Stimulated activated CD8-positive, alpha-beta memory T cell treated with anti-CD3 and anti-CD28 coated beads, Interleukin-7, amount 100 ng/mL, for 4 hours (primary cell): ENCODE results near the gene IMMP2L.
"Not testable (repeated sequence)": the region's sequence is repeated elsewhere in the genome, so short reads cannot be mapped to it uniquely, and the experiment has no call there.

Source experiments
- DNase-seq, 2 donors: peaks; one replicate each; pipeline ENCODE4 v3.0.0-alpha.2; 2020; ENCODE audit warnings: low read depth in 2 of 2

The IMMP2L gene

DNA sequence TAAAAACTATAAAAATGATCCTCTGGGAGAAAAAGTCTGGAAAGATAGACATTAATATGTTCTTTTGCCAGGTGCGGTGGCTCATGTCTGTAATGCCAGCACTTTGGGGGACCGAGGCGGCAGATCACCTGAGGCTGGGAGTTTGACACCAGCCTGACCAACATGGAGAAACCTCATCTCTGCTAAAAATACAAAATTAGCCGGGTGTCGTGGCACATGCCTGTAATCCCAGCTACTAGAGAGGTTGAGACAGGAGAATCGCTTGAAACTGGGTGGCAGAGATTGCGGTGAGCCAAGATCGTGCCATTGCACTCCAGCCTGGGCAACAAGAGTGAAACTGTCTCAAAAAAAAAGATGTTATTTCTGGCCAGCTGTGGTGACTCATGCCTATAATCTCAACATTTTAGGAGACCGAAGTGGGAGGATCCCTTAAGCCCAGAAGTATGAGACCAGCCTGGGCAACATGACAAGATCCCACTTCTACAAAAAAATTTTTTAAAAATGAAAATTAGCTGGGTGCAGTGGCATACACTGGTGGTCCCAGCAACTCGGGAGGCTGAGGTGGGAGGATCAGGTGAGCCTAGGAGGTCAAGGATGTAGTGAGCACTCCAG is 573.3 kb downstream of the IMMP2L start:
- DNase-seq = no peak

DNA sequence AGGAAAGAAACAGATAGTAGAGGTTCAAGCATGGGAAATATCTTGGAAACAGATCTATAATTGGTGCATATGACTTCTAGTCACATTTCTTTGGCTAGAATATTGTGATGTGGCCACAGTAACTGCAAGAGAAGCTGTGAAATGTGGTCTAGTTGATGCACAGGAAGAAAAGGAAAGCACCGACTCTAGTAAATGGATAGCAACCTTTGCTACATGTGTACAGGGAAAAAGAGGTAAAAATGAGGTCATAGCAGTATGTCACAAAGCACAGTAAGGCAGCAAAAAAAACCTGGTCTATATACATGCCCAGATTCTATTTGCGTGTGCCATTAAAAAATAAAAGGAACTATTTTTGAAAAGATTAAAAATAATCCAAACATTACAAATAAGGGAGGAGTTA is 573.9 kb downstream of the IMMP2L start:
- no peak for DNase-seq

DNA sequence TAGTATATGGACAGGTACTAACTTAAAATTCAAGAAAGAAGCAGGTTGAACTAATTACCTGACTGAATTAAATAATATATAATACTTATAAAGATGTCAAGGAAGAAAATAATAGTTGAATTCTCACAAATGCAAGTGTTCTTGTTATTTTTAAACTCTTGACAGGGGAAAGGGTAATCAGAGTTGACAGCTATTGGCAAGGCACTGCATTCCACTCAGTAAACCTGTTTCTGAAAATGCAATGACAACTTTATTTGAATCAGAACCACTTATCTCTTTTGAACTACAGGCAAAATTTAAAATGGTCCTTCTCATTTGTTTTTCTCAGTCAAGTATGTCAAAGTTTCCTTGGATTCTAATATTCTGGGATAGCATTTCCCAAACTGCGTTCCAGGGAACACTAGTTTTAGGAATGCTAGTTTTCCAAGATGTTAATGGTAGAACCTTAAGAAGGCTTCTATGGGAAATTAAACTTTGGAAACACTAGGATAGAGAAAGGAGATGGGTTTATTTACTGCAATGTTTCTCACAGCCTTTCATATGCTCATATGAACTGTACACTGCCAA is 575.1 kb downstream of the IMMP2L start:
- DNase-seq = no peak

DNA sequence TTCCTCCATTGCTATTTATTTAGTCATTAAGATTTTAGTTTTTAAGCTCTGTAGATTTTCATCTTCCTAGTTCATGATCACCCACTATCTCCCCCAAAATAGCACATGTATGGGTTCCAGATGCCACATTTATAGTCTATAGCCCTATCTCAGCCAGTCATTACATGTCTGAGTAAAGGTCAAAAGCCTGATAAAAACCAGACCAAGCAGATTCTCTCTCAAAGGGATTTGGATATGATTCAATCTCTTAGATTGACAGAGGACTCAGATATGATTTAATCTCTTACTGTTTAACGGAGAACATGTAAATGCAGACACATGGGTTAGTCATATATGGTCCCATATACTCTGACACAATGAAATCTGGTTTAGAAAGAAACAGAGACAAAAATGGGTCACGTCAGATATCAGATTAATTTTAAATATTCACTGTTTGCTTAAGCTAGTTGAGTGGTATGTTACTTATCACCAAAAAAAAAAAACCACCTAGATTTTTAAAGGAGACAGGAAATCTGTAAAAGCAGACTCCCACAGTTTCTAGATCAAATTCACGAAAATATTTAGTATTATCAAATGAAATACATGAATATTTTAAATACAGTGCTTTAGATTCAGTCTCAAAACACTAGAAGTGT is 578.4 kb downstream of the IMMP2L start:
- DNase-seq = no peak

DNA sequence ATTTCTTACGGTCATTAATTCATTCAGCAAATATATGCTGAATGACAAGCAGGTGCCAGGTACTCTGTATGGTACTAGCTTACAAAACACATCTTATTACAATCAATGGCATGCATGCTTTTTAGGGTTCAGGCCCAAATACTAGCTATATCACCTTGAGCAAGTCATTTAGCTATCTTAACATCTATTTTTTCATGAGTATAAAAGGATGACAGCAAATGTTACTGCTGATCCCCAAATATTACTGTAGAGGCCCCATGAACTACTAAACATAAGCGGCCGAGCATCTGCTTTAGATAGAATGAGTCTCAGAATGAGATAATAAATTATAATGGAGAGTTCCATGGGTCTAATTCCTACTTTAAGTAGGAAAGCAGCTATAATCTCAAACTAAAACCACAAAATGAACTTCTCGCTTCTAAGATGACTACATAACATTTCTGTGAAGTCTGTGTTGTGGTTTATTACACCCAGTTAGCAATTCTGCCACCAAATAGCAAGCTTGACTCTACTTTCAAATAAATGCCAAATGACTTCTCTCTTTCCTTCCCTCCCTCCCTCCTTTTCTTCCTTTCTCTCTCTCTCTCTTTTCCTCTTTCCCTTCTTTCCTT is 585.1 kb downstream of the IMMP2L start:
- no peak for DNase-seq

DNA sequence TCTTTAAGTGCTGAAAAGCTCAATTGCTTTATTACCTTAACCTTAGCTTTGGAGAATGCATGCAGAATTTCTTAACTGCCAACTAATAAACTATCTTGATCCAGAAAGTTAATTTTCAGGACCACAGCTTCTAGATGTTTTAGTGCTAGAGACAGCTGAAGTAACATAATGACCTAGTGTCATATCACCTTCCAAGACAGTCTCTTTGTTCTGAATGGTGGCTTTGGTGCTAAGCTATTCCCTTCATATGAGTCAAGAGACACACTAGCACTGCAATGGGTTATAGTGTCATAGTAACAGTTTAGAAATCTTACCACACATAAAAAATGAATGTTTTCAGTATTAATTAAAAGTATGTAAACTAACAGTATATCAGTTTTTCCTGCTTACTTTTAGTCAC is 586.8 kb downstream of the IMMP2L start:
- no peak for DNase-seq

DNA sequence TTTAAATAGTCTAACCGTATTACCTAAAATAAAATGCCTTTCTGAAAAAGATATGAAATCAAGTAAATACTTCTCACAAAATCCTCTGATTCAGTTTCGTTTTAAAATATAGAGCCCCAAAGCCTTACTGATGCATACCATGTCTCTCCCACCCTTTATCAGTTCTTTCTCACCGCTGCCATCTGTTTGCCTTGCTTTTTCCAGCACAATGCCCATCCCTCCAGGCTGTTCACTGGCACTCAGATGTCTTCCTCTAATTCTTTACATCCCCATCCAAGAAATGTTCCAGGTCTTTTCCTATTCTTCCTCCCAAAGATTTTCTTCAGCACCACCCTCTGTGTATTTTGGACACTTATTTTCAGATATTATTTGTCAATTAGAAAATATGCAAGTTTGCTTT is 587.9 kb downstream of the IMMP2L start:
- no peak for DNase-seq

DNA sequence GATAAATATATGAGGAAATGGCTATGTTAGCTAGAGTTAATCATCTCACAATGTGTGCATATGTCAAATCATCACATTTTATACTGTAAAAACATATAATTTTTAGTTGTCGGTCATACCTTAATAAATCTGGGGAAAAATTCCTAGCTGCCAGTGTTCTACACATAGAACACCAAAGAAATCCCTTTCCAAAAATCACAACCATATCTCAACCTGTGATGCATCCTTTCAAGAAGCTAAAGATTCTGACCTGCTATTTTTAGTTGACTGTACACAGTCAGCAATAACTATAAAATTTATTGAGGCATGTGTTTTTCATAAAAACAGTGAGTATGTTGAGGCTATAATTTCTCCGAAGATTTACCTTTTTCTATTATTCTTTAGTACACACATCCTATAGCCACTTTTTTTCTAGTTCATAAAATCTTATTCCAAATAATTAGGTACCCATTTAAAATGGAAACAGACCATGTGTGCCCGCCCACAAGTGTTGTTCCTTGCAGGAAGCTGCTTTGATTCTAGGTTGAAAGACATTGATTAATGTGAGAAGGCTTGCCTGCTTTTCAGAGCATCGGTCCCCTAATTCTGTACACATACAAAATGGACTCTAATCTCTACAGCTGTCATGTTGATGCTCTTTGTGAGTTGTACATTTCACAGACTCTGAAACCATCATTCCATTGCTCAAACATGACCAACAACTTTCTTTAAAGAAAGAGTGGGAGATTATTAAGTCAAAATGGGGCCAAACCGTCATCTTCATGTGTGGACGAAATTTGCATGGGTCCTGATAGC is 588.9 kb downstream of the IMMP2L start:
- no peak for DNase-seq

DNA sequence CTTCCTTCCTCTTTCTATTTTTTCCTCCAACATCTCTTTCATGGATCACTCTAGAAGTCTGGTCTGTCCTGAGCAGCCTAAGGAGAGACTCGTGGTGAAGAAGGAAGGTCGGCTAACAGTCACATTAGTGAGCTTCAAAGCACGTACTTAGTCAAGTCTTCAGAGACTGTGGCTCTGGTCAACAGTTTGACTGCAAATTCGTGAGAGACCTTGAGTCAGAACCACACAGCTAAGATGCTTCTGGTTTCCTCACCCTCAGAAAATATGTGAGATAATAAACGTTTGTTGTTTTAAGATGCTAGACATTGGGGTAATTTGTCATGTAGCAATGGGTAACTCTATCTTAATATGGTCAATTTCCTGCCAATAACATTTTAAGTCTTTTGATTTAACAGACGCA is 597.5 kb downstream of the IMMP2L start:
- DNase-seq = no peak

DNA sequence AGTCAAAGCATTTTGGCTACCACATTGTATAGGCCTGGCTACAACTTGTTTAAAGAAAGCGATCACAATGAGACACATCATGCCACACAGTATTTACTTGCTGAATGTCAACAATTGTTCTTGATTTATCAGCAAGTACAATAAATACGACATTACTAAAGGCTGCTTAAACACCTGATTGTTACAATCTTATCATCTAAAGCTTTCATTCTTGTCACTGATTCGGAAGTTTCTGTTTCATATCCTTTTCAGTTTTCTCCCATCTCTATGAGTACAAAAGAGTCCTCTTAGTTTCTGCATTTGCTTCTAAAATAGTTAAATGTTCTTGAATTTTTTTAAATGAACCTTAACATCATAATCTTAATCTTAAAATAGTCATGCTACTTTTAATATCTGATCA is 599.5 kb downstream of the IMMP2L start:
- DNase-seq = no peak

DNA sequence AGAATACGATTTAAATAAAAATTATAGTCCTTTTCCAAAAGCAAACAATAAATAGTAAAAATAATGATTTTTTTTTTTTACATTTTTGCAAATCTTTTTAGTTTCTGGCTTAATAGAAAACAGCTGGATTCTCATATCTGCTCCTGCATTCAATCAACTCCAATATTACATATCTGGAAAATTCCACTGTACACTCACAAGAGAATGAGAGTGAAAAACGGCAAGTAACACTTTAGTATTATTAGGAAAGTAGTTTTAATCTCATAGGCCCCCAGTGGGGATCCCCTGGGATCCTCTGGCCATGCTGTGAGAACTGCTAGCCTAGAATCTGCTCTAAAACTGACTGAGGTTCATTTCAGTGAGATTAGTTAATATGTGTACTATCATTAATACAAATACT is 599.9 kb downstream of the IMMP2L start:
- no peak for DNase-seq

DNA sequence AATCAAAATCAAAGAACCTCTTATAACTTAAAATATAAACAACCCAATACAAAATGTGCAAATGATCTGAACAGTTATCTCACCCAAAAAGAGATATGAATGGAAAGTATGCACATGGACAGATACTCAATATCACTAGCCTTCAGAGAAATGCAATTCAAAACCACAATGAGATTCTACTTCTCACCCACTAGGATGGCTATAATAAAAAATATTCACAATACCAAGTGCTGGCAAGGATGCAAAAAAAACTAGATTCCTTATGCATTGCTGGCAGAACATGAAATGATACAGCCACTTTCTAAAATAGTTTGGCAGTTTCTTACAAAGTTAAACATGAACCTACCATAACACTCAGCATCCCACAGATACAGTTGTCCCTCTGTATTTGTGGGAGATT is 601.5 kb downstream of the IMMP2L start:
- DNase-seq = no peak

DNA sequence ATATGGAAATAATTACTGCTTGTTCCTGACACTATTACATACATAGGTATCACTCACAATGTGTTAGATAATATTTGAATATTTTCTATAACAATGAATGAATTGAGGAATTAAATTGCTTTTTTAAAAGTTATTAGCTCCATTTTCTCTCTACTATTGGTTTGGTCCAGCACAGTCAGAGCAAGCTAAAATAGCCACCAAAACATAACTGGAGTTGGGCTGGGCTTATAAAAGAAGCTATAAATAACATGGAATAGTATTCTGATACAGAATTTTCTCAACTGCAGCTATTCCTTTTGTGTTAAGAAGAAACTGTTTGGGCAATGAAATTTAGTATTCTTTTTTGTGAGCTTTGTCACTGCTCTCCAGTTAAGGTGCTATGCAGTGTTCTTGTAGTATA is 614.0 kb downstream of the IMMP2L start:
- DNase-seq = no peak

DNA sequence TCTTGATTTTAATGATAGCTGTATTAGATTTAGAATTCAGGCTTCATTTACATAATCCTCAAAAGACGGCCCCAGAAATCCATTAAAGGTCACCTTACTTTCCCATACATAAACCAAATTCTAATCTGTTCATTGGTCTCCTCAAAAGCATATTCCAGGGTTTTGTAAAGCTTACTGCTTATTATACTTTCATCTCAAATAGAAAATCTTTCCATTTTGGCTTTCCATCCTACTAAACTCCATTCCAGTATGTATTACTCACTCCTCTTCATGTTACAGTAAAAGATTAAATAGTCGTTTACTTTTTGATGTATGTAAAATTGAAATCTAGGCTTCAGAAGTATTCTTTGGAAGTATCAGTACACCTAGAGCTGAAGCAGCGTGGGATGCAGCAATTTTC is 614.9 kb downstream of the IMMP2L start:
- no peak for DNase-seq

DNA sequence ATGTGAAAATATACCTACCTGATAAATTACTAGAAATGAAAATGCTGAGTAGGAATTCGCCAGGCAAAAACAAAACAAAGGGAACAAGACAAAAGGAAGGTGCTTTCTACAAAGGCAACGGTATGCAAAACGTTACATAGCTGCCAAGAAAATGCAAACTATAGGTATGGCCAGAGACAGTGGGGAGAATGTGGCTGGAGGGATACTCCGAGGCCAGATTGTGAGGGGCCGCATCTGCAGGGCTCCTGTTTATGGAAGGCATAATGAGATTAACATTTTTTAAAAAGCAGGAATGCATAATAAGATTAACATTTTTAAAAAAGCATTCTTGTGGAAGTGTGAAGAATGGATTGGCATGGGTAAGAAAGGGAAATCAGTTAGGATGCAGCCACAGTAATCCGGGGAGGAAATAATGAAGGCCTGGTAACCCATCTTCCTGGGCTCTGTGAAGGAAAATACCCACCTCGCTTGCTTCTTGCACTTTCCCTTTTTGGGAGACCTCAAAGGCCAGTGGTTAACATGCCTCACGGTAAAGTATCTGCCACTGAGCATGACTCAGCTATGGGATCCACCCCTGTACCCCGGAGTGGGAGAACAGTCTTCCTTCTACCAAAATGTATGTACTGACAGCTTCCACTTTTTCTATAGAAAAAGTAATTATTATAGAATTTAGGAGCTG is 617.2 kb downstream of the IMMP2L start:
- DNase-seq = peak in 1 of 2 donors; percentile 0

DNA sequence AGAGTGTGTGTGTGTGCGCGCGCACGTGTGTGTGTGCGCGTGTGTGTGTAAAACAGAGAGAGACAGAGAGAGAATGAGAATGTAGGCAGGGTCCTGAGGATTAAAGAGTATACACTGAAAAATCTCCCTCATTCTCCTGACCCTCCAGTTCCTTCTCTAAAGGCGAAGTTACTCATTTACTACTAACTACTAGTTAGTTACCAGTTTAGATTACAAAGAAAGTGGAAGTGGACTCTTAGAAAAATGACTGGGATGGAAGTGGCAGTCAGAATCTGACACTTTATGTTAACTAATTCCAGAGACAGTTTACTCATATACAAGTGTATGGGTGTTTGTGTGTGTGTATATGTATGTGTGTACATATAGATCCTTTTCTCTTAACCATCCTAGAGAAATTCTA is 617.8 kb downstream of the IMMP2L start:
- no peak for DNase-seq

DNA sequence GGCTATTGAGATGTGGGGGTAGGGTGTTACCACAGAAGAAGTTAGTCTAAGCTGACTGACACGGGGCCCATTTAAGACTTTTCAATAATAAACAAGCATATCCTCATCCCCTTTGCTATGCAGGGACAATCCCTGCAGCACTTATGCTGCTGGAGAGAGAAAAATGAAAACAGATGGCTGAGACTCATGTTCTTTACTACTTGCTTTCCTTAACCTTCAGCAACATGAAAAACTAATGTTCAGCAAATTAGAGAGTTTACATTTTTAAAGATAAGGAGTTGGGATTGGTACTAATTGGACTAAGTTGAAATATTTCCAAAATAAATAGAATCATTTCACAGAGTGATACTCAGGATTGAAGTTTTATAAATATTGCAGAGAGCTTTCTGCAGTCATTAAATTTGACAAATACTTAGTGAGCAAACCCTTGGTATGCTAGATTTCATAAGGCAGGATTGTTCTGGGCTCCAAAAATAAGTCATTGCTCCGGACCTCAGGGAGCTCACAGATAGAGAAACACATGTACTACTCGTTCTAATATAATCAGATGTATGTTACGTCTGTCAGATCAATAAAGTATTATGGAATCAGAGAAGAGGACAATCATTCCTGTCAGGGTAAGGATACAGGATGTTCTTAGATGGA is 618.5 kb downstream of the IMMP2L start:
- no peak for DNase-seq

DNA sequence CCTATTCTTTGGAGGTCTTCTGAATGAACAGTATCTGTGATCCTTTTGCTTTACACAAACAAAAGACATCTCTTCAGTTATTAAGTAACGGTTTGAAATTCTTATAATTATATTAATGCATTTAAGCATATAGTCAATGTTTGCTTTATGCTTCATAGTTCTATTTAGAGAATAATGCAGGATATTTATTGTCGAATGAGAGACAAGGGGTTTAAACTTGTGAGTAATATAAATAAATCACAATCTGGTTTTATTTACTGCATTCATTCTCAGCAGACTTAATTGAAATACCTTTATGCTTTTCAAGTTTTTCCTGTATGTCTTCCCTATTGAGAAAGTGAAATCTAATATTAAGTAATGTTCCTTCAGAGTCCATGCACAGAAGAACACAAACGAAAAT is 620.9 kb downstream of the IMMP2L start:
- no peak for DNase-seq

DNA sequence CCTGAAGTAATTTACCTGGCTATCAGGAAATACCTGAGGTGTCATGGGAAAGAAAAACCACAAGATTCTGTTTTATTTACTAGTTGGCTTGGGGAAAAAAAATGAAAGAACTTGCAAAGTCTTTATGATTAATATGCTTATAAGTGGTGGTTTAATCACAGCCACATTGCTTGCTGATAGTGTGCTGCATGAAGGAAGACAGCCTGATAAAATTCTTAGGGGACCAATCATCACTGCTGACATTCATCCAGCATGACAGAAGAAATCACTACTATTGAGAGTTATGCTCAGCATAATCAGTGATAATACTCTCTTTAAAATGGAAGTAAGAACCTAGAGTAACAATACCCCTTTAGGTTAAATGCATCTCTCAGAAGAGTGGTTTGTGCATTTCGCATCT is 621.5 kb downstream of the IMMP2L start:
- DNase-seq = no peak

DNA sequence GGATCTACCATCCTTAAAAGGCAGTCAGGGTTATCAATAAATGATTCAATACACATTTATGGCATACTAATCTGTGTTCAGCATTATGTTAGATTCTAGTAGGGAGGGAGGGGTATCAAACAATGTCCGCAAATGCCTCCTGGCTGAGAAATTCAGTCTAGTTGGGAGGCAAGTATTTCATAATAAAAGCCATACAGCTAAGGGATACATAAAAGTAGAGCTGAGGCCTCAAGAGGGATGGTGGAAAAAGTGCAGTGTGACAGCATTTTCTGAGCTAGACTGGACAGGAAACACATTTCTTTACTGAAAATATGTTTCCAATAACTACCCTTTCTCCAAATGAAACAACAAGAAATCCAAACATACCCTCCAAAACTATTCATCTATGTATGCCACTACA is 624.1 kb downstream of the IMMP2L start:
- no peak for DNase-seq

DNA sequence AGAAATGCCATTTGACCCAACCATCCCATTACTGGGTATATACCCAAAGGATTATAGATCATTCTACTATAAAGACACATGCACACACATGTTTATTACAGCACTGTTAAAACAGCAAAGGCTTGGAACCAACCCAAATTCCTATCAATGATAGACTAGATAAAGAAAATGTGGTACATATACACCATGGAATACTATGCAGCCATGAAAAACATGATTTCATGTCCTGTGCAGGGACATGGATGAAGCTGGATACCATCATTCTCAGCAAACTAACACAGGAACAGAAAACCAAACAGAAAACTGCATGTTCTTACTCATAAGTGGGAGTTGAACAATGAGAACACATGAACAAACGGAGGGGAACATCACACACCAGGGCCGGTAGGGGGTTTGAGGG is 625.6 kb downstream of the IMMP2L start:
- DNase-seq = not testable (repeated sequence)
